BLaER1 treated with 17β-estradiol and CSF1 and Interleukin-3, amounts not matched to agents 10 nM and 100 nM (cell line): ENCODE data around the gene MYOZ3.

Experiments
- H3K27ac ChIP-seq, 11 experiments: shearing (Covaris generic); formaldehyde crosslinking; 2 replicates each; pipeline ENCODE4 v1.8.1; 2022
- H3K27me3 ChIP-seq, 11 experiments: shearing (Covaris generic); formaldehyde crosslinking; 2 replicates each; pipeline ENCODE4 v1.8.1; 2022
- H3K36me3 ChIP-seq, 11 experiments: shearing (Covaris generic); formaldehyde crosslinking; 2 replicates each; pipeline ENCODE4 v1.8.1; 2022
- H3K4me1 ChIP-seq, 10 experiments: shearing (Covaris generic); formaldehyde crosslinking; 2 replicates each; pipeline ENCODE4 v1.8.1; 2022
- H3K4me2 ChIP-seq, 11 experiments: shearing (Covaris generic); formaldehyde crosslinking; 2 replicates each; pipeline ENCODE4 v1.8.1; 2022
- H3K4me3 ChIP-seq, 10 experiments: shearing (Covaris generic); formaldehyde crosslinking; 2 replicates each; pipeline ENCODE4 v1.8.1; 2022
- H3K9ac ChIP-seq, 11 experiments: shearing (Covaris generic); formaldehyde crosslinking; 2 replicates each; pipeline ENCODE4 v1.8.1; 2022
- H3K9me3 ChIP-seq, 11 experiments: shearing (Covaris generic); formaldehyde crosslinking; replicated peaks in 1 of 11; 2 replicates each; pipeline ENCODE4 v1.8.1; 2022
- H4K20me1 ChIP-seq, 11 experiments: shearing (Covaris generic); formaldehyde crosslinking; 2 replicates each; pipeline ENCODE4 v1.8.1; 2022
- Cebpa-rat ChIP-seq, 11 experiments: shearing (Covaris generic); IDR thresholded peaks; 2 replicates each; pipeline ENCODE4 v1.8.1; 2022

MYOZ3 gene

GRCh38 chr5:150703762-150704161 lies 42.7 kb downstream of the MYOZ3 start:
- Histone ChIP-seq H4K20me1 (peaks cover 0 to 16% (median 14%) of the 10 kb centered on the region in 11 experiments; a peak in 13 of 22 replicates), H3K9me3 (no peaks in the 10 kb centered on the region), H3K4me3 (no peak overlapping the region), H3K27ac (no peak overlapping the region), H3K27me3 (no peaks in the 10 kb centered on the region), H3K36me3 (peaks cover 21 to 45% (median 36%) of the 10 kb centered on the region in 11 experiments), H3K4me1 (peaks cover 15 to 22% (median 20%) of the 10 kb centered on the region in 10 experiments), H3K9ac (no peak overlapping the region), H3K4me2 (no peak overlapping the region)
- no peak for TF ChIP-seq Cebpa-rat (IDR thresholded peaks at IDR 0.05)

DNA sequence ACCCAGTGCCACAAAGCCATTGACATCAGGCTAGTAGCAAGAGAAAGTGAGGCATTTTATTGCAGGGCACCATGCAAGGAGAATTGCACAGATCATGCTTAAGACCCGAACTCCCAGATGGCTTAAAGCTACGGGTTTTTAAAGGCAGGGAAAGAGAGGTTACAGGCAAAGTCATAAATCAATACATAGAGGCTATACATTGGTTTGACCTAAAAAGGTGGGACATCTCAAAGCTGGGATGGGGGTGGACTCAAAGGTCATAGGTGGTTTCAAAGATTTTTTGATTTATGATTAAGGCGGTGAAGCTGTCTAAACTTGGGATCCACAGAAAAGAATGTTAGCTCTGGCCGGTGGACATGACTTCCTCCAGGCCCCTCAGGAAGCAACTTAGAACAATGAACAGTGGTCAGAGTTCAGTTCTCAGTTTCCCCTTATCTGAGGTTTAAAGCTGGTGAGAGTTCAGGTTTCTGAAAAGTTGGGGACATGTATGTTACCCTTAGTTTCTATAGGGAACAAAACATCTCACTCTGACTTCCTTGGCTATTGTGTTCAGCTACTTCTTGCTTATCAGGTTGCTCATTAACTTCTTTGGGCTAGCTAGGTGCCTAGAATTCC lies 45.8 kb downstream of the MYOZ3 start:
- H3K4me3 ChIP-seq: no peak overlapping the region
- no peak overlapping the region for H3K27ac ChIP-seq
- H3K9ac ChIP-seq: no peak overlapping the region
- no peaks in the 10 kb centered on the region for H3K9me3 ChIP-seq
- no peak overlapping the region for H3K4me2 ChIP-seq
- TF ChIP-seq Cebpa-rat (IDR thresholded peaks at IDR 0.05): no peak
- peaks cover 0 to 3% (median 2%) of the 10 kb centered on the region in 10 experiments; a peak in 15 of 20 replicates for H3K4me1 ChIP-seq
- H3K36me3 ChIP-seq: peaks cover 48 to 67% (median 58%) of the 10 kb centered on the region in 11 experiments
- H3K27me3 ChIP-seq: no peaks in the 10 kb centered on the region
- peaks cover 0 to 8% (median 0%) of the 10 kb centered on the region in 11 experiments; a peak in 1 of 22 replicates for H4K20me1 ChIP-seq

GRCh38 chr5:150710165-150710564 lies 49.1 kb downstream of the MYOZ3 start:
- Histone ChIP-seq H4K20me1 (peaks cover 0 to 8% (median 0%) of the 10 kb centered on the region in 11 experiments; a peak in 2 of 22 replicates), H3K9ac (no peak overlapping the region), H3K4me3 (no peak overlapping the region), H3K36me3 (peaks cover 81 to 99% (median 90%) of the 10 kb centered on the region in 11 experiments), H3K27ac (no peak overlapping the region), H3K4me1 (no peaks in the 10 kb centered on the region), H3K4me2 (no peak overlapping the region), H3K9me3 (no peaks in the 10 kb centered on the region), H3K27me3 (no peaks in the 10 kb centered on the region)
- TF ChIP-seq Cebpa-rat (IDR thresholded peaks at IDR 0.05): no peak

GRCh38 chr5:150723845-150724244 lies 62.8 kb downstream of the MYOZ3 start:
- H3K9ac ChIP-seq: no peak overlapping the region

More at GRCh38 chr5:150723845-150724244, 62.8 kb downstream of the MYOZ3 start:
- Histone ChIP-seq H3K4me3 (no peak overlapping the region), H3K27me3 (no peaks in the 10 kb centered on the region), H3K27ac (no peak overlapping the region), H3K4me1 (no peaks in the 10 kb centered on the region; a peak in 1 of 20 replicates), H3K36me3 (peaks cover 88 to 100% (median 96%) of the 10 kb centered on the region in 11 experiments), H3K4me2 (no peak overlapping the region), H4K20me1 (no peaks in the 10 kb centered on the region), H3K9me3 (no peaks in the 10 kb centered on the region)
- TF ChIP-seq Cebpa-rat (IDR thresholded peaks at IDR 0.05): no peak
